ENCODE measurements around the gene KIAA0825.

Gene KIAA0825

DNA sequence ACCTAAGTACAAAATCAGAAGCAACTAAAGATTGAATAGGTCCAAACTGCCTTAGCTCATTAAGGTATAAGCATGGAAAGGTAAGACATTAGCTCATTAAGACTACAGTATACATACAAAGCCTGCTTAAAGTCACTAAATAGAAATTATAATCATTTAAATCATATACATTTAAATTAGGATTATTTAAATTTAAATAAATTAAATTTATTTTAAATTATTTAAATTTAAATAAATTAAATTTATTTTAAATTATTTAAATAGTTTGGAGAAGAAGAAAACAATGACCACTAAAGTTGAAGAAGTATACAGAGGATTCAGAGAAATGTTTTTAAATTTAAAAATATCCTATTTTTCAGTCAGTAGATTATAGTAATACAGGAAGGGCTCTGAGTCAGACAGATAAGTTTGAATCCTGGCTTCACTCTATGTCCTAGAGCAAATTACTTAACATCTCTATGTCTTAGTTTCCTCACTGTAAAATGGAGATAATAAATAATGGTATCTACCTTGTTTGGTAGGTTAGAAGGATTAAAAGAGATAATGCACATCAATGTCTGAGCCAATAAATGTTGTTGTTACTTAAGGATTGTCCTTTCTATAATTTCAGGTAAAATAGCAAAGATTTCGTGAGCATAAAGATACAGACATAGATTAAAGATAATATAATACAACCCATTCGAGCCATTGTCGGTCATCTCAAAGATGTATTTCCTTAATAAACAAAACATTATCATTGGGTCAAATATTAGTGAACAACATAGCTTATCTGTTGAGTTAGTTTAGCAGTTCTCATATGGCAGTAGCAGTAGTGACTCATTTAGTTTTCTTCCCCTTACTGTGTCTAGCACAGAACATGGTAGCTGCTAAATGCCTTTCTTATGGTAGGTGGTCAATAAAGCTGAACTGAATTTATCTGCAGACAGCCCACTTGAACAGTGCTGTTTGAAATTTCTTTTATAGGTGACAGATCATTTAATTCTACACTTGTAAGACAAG, 100.6 kb downstream of the KIAA0825 start:
- DNase-seq (ENCODE audit: insufficient read length, low spot score) (no peak), FAIRE-seq (no peak)

DNA sequence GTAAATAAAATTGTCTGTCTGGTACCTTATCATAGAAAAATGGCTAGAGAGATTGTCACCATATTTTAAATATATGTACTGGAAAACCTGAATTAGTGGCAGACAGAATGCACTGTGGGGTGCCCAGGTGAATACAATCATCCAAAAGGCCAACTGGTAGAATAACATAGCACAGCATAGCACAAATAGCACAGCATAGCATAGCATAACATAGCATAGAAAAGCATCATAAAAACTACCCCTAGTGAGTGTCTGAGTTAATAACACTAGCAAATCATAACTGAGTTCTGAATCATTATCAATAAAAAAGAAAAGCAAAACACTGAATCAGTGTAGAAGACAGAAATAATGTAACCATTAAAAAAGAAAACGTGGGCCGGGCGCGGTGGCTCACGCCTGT, 102.3 kb downstream of the KIAA0825 start:
- DNase-seq (ENCODE audit: insufficient read length, low spot score) (no peak), FAIRE-seq (no peak)

DNA sequence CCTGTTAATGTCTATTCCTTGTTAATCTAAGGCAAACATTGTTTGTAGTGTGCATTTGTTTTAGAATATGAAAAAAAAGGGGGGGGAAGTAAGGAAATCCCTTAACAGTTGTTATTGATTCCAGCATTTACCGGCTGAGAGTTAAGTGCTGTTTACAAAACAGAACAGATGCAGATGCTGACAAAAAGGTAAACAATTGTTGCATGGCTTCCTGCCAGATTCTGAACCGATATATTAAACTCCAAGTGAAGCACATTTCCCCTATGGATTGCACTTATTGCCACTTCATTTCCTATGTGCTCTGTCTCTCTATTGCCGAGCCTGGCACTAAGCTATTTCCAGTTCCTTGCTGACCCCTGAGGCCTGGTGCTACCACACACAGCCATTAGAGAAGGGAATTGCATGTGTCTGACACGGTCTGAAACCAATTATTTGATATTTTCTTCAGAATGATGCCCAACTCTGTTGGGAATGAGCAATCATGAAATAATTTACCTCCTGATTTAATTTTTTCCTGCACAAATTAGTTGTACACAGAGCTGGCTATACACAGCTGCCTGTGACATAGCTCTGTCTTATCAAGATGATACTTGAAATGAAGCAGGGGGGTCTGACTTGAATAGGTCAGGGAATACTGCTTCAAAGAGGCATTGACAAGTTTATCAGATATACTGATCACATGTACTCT, 109.8 kb downstream of the KIAA0825 start:
- DNase-seq (ENCODE audit: insufficient read length, low spot score) (no peak), FAIRE-seq (no peak)

DNA sequence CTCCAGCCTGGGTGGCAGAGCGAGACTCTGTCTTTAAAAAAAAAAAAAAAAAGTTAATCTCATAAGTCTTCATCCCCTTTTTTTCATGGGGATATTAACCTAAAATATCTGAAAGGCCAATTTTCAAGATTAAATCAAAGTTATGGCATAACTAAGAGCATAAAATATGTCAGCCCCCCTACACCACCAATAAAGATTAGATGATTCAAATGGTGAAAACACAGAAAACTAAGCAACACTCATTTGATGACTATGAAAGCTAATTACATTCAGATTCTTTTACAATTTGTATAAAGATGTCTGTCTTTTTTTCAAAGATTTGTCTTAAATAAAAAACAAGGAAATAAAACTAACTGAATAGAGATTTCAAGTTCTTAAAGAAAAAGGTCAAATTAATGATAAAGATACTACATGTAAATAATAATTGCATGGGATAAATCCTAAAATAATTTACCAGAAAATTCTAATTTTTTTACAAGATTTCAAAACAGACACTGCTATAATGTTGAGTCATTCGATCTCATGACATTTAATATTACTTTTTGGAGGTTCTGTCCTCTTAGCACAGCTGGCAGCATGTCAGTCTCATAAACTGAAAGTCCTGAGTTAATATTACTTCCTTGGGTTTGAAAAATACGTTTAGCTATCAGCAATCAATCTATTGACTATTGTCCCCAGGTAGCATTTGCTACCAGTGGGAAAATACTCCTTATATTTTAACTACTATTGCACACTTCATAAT, 112.9 kb downstream of the KIAA0825 start:
- FAIRE-seq, result no peak
- no peak for DNase-seq (ENCODE audit: insufficient read length, low spot score)

DNA sequence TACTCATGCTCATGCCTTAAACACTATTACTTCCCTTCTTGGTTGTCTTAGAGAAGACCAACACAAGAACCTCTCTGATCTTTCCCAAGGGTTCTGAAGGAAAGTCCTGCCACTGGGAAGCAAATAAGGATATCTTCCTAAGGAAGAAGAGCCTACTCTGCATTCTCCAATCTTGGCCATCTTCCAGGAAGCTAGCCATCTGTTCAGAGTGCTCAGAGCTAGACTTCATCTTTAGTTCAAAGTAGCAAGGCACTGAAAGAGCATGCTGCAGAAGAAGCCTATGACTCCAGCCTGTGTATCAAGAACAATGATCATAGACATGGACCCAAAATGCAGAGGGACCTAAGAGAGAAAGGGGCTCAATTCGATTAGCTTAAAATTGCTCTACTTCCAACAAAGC, 114.7 kb downstream of the KIAA0825 start:
- no peak for FAIRE-seq
- DNase-seq (ENCODE audit: insufficient read length, low spot score), result no peak

DNA sequence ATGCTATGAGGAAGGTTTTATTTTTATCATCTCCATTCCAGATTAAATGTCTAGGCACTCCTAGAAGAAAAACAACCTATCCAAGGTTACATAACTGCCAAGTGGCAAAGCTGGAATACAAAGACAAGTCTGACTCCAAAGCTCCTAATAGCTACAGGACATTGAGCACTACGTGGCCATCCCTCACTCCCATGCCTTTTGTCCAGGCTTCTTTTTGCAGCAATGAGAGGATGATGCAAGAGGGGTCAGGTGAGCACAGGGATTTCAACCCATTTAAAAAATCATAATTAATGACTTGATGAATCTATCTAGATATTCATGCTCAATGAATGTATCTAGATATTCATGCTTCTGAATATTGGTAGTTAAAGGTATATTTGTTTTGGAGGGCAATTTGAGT, 117.0 kb downstream of the KIAA0825 start:
- FAIRE-seq, result no peak
- no peak for DNase-seq (ENCODE audit: insufficient read length, low spot score)

DNA sequence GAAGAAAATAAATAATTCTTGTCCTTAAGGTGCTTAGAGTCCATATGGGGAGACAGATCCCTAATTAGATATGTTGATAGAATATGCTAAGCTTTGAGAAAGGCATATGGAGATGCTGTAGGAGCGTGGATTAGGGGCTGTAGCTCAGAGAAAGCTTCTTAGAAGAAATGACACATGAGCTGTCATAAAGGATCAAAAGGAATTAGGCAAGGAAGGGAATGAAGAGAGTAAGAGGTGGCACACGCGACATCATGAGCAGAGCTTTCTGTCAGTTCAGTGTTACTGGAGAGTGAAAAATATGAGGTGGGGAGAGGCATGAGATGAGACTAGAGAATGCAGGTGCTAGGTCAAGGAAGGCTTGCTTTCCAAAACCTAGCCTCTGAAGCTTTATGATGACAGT, 118.6 kb downstream of the KIAA0825 start:
- no peak for FAIRE-seq
- no peak for DNase-seq (ENCODE audit: insufficient read length, low spot score)

DNA sequence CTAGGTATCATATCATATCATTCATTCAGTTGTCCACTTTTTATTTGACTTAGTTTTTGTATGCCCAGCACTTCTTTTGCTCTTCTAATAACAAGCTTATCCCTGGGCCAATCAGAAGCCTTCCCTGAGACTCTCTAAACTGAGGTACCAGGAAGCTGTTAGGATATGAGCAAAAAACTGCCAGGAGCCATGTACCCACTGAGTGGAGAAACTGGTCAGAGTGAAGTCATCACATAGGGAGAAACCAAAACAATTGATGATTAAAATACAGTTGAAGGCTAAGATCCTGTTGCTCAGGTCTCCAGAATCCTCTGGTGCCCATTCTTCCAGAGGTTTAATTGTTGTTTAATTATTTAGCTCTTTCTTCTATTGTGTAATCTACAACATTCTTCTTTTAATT, 120.2 kb downstream of the KIAA0825 start:
- no peak for FAIRE-seq
- DNase-seq (ENCODE audit: insufficient read length, low spot score), result no peak

DNA sequence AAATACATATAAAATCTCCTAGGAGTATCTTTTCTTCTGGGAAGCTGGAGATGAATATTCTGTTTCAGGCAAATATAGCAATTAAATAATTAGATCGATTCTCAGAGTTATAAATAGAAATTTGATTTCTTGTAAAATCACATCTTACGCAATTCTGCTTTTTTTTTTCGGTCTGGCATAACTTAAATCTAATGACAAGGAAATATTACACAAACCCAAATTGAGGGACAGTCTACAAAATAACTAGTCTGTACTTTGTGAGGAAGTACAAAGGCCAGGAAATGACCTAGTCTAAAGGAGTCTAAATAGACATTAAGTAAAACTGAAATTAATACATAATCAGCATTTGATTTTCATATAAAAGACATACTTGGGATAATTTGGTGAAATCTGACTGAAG, 133.3 kb downstream of the KIAA0825 start:
- FAIRE-seq, result no peak
- DNase-seq (ENCODE audit: insufficient read length, low spot score), result no peak

DNA sequence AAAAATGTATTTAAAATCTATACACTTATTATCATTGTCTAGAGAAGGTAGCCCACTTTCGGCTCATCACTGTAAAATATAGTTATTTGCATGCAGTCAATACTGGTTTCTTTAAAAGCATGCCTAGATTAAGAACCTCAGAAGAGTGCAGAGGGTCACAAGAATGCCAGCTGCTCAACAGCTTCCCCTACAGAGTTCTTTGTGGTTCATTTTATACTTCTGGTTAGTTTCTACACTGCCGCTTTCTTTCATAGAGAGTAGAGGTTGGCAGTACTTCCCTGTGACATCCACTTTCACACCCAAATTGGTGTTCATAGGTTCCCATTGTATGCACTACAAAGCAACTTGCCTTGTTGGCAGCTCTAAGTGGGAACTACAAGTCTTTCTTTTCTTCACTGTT, 137.3 kb downstream of the KIAA0825 start:
- FAIRE-seq (no peak), DNase-seq (ENCODE audit: insufficient read length, low spot score) (no peak)

DNA sequence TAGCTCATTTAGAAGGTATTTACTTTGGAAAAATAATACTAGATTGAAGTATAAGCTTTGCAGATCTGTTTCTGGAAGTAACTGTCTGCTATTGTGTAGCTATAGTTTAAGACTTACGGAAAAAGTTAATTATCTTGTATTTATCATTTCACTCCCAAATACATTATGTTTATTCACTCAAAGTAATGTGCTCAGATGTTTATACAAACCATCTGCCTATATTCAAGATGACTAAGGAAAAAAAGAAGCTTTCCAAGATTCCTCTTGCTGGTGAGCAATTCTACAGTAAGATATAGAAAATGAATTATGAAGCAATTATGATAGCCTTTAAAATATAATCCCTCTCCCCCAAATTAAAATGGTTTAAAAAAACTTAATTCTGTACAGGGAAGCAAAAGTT, 137.9 kb downstream of the KIAA0825 start:
- DNase-seq (ENCODE audit: insufficient read length, low spot score) (no peak), FAIRE-seq (no peak)

DNA sequence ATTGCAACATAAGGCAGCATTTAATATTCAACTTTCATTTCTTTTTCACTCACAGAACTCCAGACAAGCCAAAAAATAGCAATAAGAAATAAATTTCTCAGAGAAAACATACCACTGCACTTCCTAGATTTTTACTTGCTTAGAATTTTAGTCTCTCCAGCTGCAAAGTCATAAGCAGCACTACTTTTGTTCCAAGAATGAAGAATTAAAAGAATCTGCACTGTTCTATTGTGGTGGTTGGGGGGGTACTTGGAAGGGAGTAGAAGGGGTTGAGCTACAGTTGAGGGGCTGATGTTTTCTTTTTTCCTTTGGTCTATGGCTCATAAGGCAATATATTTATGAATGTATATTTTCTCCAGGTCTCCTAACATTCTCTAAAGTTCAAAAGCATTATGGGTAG, 144.5 kb downstream of the KIAA0825 start:
- FAIRE-seq (no peak), DNase-seq (ENCODE audit: insufficient read length, low spot score) (no peak)

DNA sequence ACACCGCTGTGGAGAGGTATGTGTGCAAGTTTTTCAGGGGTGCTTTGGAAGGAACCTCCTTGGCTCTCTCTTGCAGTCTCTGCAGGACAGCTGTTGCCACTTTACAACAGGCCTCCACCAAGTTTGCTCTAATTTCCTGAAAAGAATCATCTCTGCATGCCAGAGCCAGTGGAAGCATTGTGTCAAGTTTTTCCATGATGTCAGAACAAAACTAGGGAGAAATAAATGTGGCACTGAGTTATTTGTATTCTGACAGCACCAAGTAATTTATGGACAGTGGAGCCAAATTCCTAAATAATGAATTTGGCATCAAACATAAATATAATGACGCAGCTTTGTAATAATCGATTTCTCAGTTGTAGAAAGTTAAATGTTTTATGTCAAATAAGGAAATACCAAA, 146.9 kb downstream of the KIAA0825 start:
- no peak for DNase-seq (ENCODE audit: insufficient read length, low spot score)
- no peak for FAIRE-seq

DNA sequence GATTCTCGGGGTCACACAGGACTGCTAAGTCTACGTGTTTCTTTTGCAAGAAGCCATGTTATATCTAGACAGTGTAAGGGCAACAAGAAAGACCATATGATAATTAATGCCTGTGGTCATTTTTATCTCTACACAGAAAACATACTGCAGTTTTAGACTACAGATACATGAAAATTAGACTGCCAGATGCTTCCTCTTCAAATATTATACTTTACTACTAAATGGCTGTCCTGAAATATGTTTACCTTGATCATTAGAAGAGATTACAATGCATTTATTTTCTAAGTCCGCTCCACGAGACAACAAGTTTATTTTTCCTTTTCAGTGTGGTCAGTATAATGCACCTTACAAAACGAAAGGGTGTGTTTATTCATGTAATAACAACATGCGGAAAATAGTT, 147.6 kb downstream of the KIAA0825 start:
- DNase-seq (ENCODE audit: insufficient read length, low spot score), result no peak
- no peak for FAIRE-seq

DNA sequence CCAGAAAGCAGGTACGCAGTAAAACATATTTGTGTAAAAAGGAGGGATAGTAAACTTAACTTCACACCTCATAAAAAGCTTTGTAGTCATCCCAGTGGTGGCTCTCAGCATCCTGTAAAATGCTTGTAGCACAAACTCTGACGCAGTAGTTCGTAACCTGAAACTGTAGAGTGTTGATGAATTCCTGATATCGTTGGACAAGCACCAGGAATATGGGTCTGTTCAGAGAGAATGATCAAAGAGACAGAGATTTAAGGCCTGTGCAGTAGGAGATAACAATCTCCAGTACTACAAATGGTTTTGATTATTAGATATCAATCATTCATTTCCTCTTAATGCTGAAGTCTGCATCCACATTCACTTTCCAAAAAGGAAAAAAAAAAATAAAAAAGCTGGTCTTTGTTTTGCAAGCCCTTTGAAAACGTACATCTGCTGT, 148.5 kb downstream of the KIAA0825 start:
- DNase-seq (ENCODE audit: insufficient read length, low spot score) (no peak), FAIRE-seq (no peak)

DNA sequence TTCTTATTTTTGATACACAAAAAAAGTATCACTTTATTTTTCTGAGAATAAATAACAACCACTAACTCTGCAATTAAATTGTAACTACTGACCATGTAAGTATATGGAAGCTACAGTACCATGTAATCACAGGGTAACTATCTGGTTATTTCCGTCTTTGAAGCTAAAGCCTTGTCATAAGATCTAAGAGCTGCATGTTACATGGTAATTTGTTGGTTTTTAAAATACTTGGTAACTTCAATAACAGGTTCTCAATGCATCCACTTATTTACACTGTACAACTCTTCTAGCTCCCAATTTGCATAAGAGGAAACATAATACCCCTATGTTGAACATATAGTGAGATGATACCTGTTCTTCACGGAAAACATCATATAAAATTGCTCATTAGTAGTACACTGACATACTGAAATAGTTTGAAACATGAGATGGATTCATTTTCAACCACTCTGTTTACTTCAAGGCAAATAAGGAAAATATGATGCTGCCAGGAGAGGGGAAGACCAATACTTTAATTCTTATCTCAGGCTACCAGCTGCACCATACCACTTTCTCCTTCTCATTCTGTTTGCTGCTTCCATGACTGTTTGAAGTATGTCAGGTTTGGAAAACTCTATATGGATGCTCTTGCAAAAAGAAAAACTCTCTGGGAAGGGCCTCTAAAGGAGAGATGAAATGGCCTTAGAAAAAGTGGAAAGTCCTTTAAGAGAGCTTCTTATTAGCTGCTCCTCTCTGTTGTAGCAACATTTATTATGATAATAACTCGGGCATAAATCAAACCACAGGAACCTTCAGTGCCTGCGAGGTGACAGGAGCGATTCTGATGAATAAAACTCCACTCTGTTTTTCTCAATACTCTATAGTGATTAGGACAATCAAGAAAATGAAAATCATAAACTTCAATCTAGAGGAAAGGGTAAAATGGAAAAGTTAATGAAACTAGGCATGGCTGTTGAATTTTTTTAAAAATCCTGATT, 150.2 kb downstream of the KIAA0825 start:
- no peak for DNase-seq (ENCODE audit: insufficient read length, low spot score)
- FAIRE-seq, result no peak

DNA sequence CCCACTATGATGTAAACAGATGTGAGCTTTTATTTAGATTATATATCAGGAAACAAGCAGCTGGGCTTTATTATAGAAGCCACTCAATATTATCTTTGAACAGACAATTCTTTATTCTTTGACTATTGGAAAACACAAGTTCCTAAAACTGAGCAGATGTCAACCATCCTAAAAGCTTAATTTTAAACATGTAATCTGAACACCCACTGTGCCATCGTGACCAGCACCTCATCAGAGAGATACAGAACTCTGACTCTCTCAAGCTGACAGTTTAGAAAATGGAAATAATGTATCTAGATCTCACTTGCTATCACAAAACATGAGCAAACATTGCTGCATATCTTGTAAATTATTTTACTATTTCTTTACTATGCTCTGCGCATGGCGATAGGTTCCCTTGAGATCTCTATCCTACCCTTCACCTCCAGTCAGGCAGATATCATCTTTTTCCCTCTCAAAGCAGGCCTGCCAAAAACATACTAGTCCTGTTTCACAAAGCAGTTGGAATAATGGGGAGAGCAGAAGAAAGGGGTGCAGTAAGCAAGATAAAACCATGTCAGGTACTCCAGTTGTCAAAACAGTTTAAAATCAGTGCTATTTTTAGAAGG, 151.0 kb downstream of the KIAA0825 start:
- DNase-seq (ENCODE audit: insufficient read length, low spot score) (no peak), FAIRE-seq (no peak)

DNA sequence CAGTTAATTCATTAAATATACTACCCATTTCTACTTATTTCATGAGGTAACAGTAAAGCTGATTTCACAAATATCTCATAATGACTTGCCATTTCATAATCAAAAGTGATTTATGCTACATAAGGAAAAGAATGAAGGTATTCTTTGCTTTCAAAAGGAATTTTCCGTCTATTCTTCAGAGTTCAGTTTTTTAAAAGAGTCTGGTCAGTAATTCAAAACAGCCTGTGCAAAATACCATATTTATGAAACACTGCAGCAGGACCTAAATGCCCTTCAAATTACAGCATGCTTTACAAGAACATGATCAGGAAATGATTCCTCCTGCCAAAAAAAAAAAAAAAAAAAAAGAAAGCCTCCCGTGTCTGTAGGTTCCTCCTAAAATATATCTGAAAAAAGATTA, 154.7 kb downstream of the KIAA0825 start:
- DNase-seq (ENCODE audit: insufficient read length, low spot score), result no peak

DNA sequence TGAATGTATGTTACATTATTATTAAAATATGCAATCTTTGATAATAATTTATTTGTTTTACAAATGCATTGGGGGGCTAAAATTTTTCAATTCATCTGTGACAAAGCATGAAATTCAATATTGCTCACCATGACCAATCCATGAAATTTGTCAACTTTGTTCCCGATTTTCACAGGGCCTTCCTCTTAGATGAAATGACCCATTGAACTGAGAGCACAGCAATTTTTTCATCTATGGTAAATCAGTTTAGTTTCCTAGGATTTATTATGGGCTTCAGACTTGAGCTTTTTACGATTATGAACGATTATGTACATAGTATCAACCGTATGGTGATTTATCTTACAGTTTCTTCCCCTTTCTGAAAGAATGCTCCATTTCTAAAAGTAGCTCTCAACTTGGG, 157.3 kb downstream of the KIAA0825 start:
- no peak for DNase-seq (ENCODE audit: insufficient read length, low spot score)
- FAIRE-seq, result no peak

More for the DNA sequence above, 154.7 kb downstream of the KIAA0825 start:
- FAIRE-seq, result no peak

DNA sequence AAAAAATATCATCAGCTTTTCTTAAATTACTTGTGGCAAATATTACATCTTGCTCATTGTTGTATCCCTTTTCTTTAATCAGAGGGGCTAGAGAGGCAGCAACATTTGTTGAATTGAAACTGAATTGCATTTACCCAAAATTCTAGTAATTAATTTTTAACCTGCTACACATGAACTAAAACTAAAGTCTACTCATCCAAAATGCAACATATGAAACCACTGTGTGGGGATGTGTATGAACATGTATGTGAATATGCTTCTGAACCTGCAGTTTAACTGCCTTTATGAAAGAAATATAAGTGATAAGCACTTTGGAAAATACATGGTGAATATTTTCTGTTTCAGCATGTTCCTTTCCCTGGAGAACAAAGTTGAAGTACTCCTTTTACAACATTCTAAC, 158.5 kb downstream of the KIAA0825 start:
- FAIRE-seq (no peak), DNase-seq (ENCODE audit: insufficient read length, low spot score) (no peak)

All from GM19239 (cell line).